K562 (cell line): Measurements from ENCODE around the gene PPP1R14B. TPM values are rescaled to one million over a fixed set of nuclear protein-coding genes. Genes with fewer than 3 reads are reported as not detected.

Experiments
- ARID2 ChIP-seq: fragments of 450-650 bp; IDR thresholded peaks from 2 replicates; pipeline ENCODE4 v1.6.1; 2017; ENCODE audit warnings: antibody characterized with exemption, mild to moderate bottlenecking
- CAMTA2 ChIP-seq: fragments of 250-450 bp; sonication (Bioruptor Pico); conservative IDR thresholded peaks from 2 replicates; pipeline ENCODE4 v1.5.1; 2022
- CBX2 ChIP-seq: fragments of 200-600 bp; sonication (generic); IDR thresholded peaks from one replicate; pipeline ENCODE4 v1.6.1; 2012; ENCODE audit warnings: mild to moderate bottlenecking, low read length, inconsistent platforms; ENCODE audit not compliant: insufficient read depth, poor library complexity, severe bottlenecking
- CHD4 ChIP-seq: fragments of 200-600 bp; sonication (generic); IDR thresholded peaks from 3 replicates; pipeline ENCODE4 v1.6.1; 2012; ENCODE audit warnings: low read depth, mild to moderate bottlenecking, mixed read lengths, low read length, inconsistent platforms; ENCODE audit not compliant: insufficient read depth, insufficient replicate concordance, poor library complexity, severe bottlenecking
- CREB1 ChIP-seq, 2 experiments: sonication (generic) in 1 of 2; formaldehyde crosslinking in 1 of 2; IDR thresholded peaks; 2 replicates each; pipeline versions ENCODE4 v1.6.1 to v1.8.0; 2012 to 2022; ENCODE audit warnings: inconsistent platforms in 1 of 2, mild to moderate bottlenecking in 1 of 2, missing genetic modification reagents in 1 of 2, moderate library complexity in 1 of 2
- CREB3 ChIP-seq: fragments of 450-650 bp; conservative IDR thresholded peaks from 2 replicates; pipeline ENCODE4 v1.6.1; 2016; ENCODE audit warnings: missing genetic modification characterization, low read depth, mild to moderate bottlenecking, missing compliant biosample characterization, moderate library complexity
- CTCFL ChIP-seq: IDR thresholded peaks from 2 replicates; pipeline ENCODE4 v1.6.1; 2011; ENCODE audit warnings: borderline replicate concordance, low read depth, mild to moderate bottlenecking, moderate library complexity, low read length; ENCODE audit not compliant: insufficient read depth, poor library complexity, severe bottlenecking
- ELF2 ChIP-seq: fragments of 250-450 bp; sonication (Bioruptor Pico); IDR thresholded peaks from 2 replicates; pipeline ENCODE4 v1.5.0; 2021; ENCODE audit warnings: mild to moderate bottlenecking
- KAT7 ChIP-seq: sonication (generic); formaldehyde crosslinking; IDR thresholded peaks from 2 replicates; pipeline ENCODE4 v1.8.0; 2022; ENCODE audit warnings: missing genetic modification reagents, mild to moderate bottlenecking, borderline replicate concordance
- MTA3 ChIP-seq: fragments of 450-650 bp; formaldehyde crosslinking; IDR thresholded peaks from 2 replicates; pipeline ENCODE4 v1.6.1; 2017; ENCODE audit warnings: mild to moderate bottlenecking, borderline replicate concordance
- NFIX ChIP-seq: fragments of 250-450 bp; sonication (Bioruptor Pico); IDR thresholded peaks from 2 replicates; pipeline ENCODE4 v1.4.0; 2020; ENCODE audit warnings: low read depth, mild to moderate bottlenecking, moderate library complexity
- NFRKB ChIP-seq: fragments of 450-650 bp; IDR thresholded peaks from 2 replicates; pipeline ENCODE4 v1.6.1; 2016; ENCODE audit warnings: low read depth
- PYGO2 ChIP-seq: fragments of 450-650 bp; IDR thresholded peaks from 2 replicates; pipeline ENCODE4 v1.6.1; 2016; ENCODE audit warnings: mild to moderate bottlenecking, missing genetic modification characterization, moderate library complexity, missing compliant biosample characterization
- RFX1 ChIP-seq: fragments of 450-650 bp; IDR thresholded peaks from 2 replicates; pipeline ENCODE4 v1.6.1; 2016; ENCODE audit warnings: mild to moderate bottlenecking, moderate library complexity
- SMC3 ChIP-seq: conservative IDR thresholded peaks from 2 replicates; pipeline ENCODE4 v1.6.1; 2011; ENCODE audit warnings: low read depth, low read length, improper control_type of control experiment; ENCODE audit not compliant: insufficient read depth
- SOX6 ChIP-seq: fragments of 450-650 bp; IDR thresholded peaks from 2 replicates; pipeline ENCODE4 v1.6.1; 2014; ENCODE audit warnings: mild to moderate bottlenecking
- SRSF7 ChIP-seq: fragments of 200-400 bp; formaldehyde crosslinking; optimal IDR thresholded peaks from 2 replicates; pipeline ENCODE3; 2017; ENCODE audit warnings: mild to moderate bottlenecking, low read depth, low read length
- ZFPM2 ChIP-seq: fragments of 250-450 bp; sonication (Bioruptor Pico); IDR thresholded peaks from 2 replicates; pipeline ENCODE4 v1.5.1; 2022; ENCODE audit warnings: mild to moderate bottlenecking
- ZNF764 ChIP-seq: fragments of 250-450 bp; sonication (Bioruptor Pico); IDR thresholded peaks from 2 replicates; pipeline ENCODE4 v1.4.0; 2020; ENCODE audit warnings: low read depth, mild to moderate bottlenecking, moderate library complexity
- polyA plus RNA-seq, 8 experiments: library from polyadenylated mRNA; depleted of rRNA in 4 of 8; stranded (reverse) in 5 of 8; unstranded in 3 of 8; fragments of >200 nt; fragmentation: Nextera tagmentation in 2 of 8; fragmentation: Illumina TruSeq in 1 of 8; extraction: Ambion mirVana in 2 of 8; extraction: Trizol in 1 of 8; gene quantifications; 2 replicates each; pipeline versions ENCODE4 v1.2.1 to v1.2.3, GENCODE V29; 2011 to 2014; ENCODE audit warnings: inconsistent platforms in 1 of 8, missing spikeins in 1 of 8
- total RNA-seq, 7 experiments: library from RNA; depleted of rRNA in 6 of 7; stranded (reverse); fragments of >200 nt in 6 of 7; fragmentation: Illumina TruSeq in 2 of 7; extraction: Trizol in 2 of 7; gene quantifications; 2 replicates each; pipeline versions ENCODE4 v1.2.1 to v1.2.3, GENCODE V29; 2011 to 2021; ENCODE audit warnings: low replicate concordance in 1 of 7

The PPP1R14B gene
- total and polyA plus RNA-seq, 9 of the 15 experiments (the other 6 are each of a cell fraction or from before 2014, with no cell fraction given), result 7.7 to 566 (median 212) TPM

DNA sequence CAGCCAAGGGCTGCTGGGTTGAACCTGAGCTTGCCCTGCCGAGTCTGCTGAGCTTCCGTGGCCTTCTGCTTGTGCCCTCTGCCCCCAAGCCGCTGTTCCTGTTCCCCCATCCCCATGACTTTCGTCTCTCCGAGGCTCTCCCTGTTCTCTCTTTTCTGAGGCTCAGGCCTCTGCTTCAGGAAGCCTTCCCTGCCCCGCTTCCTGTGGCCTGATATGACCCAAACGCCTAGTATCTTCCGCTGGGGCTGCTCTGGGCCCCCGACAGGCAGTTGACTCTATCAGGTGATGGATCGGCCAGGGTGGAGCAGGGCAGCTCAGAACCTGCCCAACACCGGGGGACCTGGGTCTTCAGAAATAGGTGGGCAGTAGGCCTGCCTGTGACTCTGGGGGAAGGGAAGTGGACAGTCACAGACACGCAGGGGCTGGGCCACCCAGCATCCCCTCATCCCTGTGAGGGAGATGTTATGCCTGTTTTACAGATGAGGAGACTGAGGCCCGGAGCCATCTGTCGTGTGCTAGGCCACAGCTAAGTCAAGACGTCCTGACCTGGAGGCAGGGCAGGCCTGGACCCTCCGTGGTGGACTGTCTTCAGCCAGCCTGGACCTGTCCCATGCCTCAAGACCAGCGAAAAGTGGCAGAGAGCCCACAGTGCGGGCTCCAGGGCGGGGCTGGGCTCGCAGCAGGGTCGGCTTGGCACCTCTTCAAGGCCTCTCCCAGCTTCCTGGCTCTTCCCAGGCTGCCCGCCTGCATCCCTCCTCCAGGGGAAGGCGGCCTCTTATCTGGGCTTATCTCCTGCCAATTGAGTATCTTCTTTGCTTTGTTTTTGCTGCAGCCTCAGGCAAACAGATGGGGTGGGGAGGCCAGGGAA lies 21.5 kb upstream of the PPP1R14B start (continued):
- TF ChIP-seq CREB1 (IDR thresholded peaks at IDR 0.05), result 0 out of 2 replicates have a peak, but pooled peaks have one; percentile 11
- no peak for TF ChIP-seq CREB1 (CRISPR knock-in tag; IDR thresholded peaks at IDR 0.05)
- TF ChIP-seq CHD4, result peak; percentile 67
- TF ChIP-seq ARID2, result no peak
- 0 out of 2 replicates have a peak, but pooled peaks have one; percentile 32 for TF ChIP-seq CREB3
- no peak for TF ChIP-seq CAMTA2 (CRISPR knock-in tag)
- TF ChIP-seq SMC3, result no peak
- TF ChIP-seq ZNF764 (CRISPR knock-in tag), result no peak
- TF ChIP-seq KAT7, result no peak
- no peak for TF ChIP-seq RFX1
- TF ChIP-seq MTA3, result no peak
- peak; percentile 16; the same call in 1 of the 2 replicates for TF ChIP-seq SOX6
- TF ChIP-seq ZFPM2 (CRISPR knock-in tag), result no peak
- no peak for TF ChIP-seq CBX2
- no peak for TF ChIP-seq ELF2 (CRISPR knock-in tag)
- TF ChIP-seq SRSF7, result no peak
- TF ChIP-seq NFIX (CRISPR knock-in tag), result no peak
- no peak for TF ChIP-seq NFRKB
- TF ChIP-seq CTCFL, result no peak
- no peak for TF ChIP-seq PYGO2
